Activated gamma-delta T cell treated with anti-CD3 and anti-CD28 coated beads, Interleukin-2, amount 50 U/mL, for 16 hours (primary cell): ENCODE results near the gene TAGLN2.

Source experiments
- DNase-seq: peaks from one replicate; pipeline ENCODE4 v3.0.0-alpha.2; 2020; ENCODE audit warnings: low read depth

The TAGLN2 gene

DNA sequence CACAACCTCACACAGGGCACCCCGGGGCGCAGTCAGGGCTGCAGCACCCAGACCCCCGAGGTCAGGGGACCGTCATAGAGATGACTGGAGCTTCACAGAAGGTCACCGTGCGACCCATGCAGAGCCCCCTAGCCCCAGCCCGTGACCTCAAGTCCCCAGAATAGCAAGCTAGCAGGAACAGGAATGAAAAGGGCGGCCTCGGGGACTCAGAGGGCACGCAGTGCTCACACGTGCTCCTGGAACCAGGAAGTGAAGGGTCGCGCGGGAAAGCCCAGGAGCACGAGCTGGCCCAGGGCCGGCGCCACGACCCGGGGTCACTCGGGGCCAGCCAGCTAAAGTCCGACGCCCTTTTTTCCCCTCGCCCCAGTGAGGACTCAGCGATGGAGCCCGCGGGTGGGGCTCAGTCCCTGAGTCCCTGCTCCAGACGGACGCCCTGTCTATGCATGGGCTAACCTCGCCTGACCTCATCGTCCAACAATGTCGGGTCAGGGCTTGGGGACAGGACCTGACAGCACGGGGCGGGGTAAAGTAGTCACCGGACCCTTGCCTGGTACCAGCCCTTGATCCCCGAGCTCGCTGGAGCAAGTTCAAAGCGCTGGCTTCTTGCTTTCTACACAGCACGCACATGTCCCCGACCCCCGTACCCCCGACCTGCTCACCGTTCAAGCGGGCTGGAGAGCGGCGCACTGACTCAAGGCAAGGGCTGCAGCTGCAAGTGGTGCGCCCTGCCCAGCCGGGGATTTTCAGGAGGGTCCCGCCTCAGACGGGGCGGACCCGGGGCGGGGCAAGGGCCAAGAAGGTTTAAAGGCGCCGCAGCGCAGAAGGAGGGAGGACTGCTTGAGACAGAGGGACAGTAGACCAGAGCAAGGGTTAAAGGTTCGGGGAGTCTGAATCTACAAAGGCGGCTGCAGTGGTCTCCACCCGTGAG, at the start of gene TAGLN2:
TAGLN2 (minus strand) TSS at position 717 of the 928 bp plus-strand sequence. CDS start 4,998 bp downstream, outside the sequence.
- DNase-seq = peak; percentile 88

- DNase-seq = no peak
Measured at GRCh38 chr1:159974350-159974965, 49.2 kb upstream of the TAGLN2 start.

DNA sequence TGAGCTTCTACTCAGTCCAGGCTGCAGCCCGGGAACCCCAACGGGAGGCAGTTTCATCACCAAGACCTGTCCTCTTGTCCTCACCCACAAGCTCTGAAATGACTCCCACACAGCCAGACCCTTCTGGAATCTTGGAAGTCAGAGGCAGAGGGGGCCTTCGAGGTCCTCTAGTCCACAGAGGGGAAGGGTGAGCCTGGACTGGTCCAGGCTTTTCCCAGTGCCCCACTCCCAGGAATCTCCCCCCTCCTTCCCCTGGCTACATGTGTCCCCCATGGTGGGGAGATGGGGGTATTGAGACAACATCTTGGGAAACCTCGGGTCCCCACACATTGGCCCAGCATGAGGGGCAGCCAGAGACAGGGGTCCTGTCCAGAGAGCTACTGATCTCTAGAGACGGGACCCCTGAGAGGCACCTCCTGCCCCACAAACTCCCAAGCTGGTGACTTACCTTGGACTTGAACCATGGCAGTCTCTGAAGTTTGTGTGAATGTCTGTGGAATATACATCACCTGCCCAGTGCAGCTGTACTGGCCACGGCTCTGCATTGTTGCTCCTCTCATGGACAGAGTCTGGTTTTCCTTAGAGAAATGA, 48.1 kb upstream of the TAGLN2 start:
- no peak for DNase-seq

- DNase-seq = no peak
Measured at GRCh38 chr1:159972443-159973205, 47.3 kb upstream of the TAGLN2 start.

- DNase-seq = no peak
Measured at GRCh38 chr1:159970932-159971342, 45.6 kb upstream of the TAGLN2 start.

DNA sequence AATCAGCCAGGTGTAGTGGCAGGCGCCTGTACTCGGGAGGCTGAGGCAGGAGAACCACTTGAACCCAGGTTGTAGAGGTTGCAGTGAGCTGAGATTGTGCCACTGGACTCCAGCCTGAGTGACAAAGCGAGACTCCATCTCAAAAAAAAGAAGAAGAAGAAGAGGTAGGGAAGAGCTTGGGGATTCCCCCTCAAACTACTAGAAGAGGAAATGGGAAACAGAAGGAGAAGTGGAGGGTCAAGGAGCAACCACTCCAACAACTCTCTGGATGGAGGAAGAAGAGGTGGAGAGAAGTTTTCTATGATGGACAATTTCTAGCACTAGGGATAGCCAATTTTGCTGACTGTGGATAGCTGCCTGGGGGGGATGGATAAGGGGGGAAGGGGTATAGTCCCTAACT, 43.6 kb upstream of the TAGLN2 start:
- DNase-seq = no peak

DNA sequence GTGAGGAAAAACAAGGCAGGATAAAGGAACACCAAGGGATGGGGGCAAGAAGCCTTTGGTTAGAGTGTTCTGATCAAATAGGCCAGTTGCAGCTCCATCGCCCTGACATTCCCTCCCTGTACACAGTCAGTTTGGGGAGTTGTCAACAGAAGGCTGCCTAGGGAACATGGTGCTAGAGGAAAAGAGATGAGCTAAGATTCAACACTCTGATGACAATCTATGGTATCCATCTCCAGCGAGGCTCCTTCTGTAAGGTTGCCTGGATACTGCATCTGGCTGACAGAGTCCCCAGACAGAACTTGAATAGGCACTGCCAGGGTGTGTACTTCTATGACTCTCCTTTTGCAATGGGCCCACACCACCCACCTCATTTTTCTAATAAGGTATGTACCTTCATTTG, 40.0 kb upstream of the TAGLN2 start:
- DNase-seq = no peak

DNA sequence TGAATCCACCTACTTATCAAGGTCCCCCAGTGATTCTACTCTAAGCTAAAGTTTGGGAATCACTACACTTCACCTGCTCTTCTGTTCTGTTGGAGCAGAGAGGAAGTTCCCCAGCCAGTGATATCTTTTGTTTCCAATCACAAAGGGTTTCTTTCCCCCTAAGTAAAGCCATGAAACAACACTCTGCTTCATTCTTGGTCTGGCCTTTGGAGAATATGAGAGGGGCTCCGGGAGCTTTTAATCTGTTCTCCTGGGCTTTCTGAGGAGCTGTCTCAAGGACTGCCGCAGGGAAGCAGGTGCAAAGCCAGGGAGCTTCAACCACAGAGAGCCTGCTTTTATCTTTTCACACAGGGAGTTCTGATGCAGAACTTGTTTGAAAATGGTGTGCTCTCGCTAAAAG, 38.8 kb upstream of the TAGLN2 start:
- DNase-seq = no peak

- no peak for DNase-seq
Measured at GRCh38 chr1:159962176-159962575, 36.9 kb upstream of the TAGLN2 start.

DNA sequence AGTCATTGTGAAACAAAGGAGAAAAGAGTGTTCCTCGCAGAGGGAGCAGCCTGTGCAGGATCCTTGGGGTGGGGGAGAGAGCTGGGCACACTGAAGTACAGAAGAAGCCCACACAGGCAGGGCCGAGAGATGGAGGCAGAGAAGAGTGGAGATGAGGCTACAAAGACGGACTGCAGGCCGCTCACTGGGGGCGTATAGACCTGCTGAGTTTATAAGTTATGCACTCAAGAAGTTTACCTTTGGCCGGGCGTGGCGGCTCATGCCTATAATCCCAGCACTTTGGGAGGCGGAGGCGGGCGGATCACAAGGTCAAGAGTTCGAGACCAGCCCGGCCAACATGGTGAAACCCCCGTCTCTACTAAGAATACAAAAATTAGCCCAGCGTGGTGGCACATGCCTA, 36.3 kb upstream of the TAGLN2 start:
- DNase-seq = no peak

GRCh38 chr1:159960721-159961381, 35.5 kb upstream of the TAGLN2 start:
- no peak for DNase-seq

DNA sequence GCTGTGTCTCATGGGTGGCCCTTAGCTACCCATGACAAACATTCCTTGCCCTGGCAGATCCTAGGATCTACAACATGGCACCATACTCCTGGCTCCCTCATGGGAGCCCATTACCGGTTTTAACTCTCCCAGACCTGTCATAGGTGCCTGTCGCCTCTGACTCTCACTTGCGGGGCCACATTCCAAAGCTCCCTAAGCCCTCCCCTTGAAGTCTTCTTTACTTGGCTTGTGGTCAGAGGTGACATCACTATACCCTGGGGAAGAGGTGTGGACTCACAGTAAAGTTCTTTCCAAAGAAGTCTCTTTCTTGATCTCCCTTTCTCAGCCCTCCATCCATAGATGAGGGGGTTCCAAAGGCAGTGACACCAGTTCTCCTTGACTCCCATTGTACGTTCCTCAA, 34.1 kb upstream of the TAGLN2 start:
- no peak for DNase-seq

- no peak for DNase-seq
Measured at GRCh38 chr1:159958719-159959380, 33.5 kb upstream of the TAGLN2 start.

DNA sequence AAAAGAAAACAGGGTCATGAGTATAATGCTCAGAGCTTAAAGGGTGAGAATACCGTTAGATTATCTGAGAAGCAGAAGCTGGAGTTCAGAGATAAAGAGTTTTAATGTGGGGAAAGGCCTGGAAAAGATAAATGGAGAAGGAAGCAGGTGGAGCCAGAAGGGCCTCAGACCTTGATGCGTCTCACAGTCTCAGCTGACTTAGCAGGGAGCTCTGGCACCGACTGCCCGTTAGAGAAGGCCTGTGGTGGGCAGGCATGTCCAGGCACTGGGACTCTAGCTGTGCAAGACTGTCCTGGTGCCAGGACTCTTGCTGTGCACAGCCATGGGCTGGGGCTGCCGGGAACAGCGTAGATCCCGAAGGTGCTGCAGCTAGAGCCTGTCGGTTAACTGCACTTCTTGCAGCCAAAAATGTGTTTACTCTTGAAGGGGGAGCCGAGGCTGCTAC, 32.5 kb upstream of the TAGLN2 start:
- DNase-seq = no peak

- DNase-seq = no peak
Measured at GRCh38 chr1:159955456-159955855, 30.1 kb upstream of the TAGLN2 start.

DNA sequence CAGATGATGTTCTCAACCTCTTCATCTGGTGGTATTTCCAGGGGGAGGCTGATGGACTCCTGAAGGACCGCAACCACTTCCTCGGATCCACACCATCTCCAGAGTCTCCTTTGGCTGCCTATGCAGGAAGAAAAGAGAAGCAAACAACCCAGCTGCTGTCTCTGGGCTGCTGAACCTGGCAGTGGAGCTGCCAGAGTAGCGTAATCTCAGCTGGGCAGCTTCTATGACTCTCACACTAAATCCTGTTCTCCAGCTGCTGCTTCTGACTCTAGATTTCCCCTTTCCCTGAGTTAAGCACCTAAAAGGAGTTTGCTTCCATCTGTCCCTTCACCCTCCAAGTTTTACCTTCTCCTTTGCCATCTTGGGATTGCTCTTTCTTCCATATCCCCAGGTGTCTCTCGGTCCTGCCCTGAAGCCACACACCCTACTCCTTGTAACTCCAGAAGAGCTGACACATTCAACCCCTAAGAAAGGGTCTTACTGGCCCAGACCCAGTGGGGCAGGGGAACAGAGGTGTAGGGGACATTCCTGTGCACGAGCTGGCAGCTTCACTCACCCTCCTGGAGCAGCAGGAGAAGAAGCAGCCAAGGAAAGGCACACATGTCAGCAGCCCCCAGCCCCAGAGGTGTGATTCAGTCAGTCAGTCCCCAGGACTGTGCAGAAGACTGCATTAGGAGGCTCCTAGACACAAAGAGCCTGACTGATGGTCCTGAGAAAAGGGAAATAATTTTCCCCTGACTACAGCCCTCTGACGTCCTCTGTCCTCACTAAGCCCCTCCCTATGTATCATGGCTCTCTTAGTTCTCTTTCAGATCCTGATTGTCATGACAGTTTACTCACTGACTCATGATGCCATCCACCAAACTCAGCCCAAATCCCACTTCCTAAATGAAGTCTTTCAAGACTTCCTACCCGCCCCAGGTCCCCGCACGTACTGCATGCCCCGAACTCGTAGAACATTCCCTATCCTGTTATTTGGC, 28.5 kb upstream of the TAGLN2 start, which contains the start of gene SLAMF9:
SLAMF9 (minus strand) TSS at position 702 of the 980 bp plus-strand sequence; CDS start at position 602, 100 bp downstream.
- no peak for DNase-seq

- DNase-seq = no peak
Measured at GRCh38 chr1:159952932-159953331, 27.6 kb upstream of the TAGLN2 start.

DNA sequence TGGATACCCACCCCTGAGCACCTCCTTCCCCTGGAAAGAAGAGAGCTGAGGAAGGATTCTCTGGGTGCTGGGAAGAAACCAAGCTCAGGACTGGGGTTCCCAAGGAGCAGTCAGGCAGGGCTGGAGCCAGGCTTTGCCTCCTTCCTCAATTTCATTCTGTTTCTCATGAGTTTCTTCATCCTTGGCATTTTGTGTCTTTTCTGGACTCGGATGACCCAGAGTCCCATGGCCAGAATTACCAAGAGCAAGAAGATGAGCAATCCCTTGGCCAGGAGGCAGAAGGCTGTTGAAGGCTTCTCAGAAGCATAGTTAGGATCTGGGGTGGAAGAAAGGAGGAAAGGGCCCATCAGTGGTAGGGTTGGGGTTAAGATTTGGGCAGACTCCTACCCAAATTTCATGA, 26.2 kb upstream of the TAGLN2 start:
- no peak for DNase-seq

DNA sequence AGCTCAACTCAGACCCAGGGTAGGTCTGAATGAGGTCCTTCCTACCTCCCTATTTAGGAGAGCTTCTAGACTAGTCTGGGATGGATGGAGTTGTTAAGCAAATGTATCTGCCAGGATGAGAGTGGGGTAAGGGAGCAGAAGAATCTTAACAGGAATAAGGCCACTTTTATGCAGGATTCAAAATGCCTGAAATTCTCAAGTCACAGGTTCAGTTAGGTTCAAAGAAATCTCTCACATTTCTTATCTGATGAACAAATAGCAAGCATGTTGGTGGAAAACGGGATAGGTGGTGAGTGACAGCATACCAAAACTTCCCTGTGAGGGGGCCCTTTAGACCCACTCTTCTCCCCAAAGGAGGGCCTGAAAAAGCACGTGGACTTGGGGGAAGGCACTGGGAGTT, 25.7 kb upstream of the TAGLN2 start:
- no peak for DNase-seq

DNA sequence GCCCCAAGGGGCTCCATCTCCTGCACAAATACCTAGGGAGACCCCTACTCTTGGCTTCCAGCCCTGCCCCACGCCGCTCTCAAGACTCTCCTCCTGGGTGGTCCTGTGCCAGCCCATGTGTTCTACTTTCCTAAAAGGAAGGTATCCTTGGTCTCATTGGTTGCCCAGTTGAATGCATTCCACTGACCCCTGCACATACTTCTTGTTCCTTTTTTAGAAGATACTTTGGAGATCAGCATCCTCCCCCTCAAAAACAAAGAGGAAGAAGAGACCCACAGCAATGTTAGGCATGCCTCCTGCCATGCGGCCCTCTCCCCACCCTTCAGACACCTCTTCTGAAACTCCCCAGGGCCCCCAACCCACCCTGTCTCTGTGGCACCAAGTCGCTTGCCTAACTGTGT, 24.7 kb upstream of the TAGLN2 start:
- DNase-seq = no peak
